Measurements from ENCODE around the gene ZSCAN5B.
"Not testable (repeated sequence)": the region's sequence is repeated elsewhere in the genome, so short reads cannot be mapped to it uniquely, and the experiment has no call there.

ZSCAN5B gene

GRCh38 chr19:56176310-56176709 is 21.3 kb downstream of the ZSCAN5B start:
- not testable (repeated sequence) for DNase-seq (ENCODE audit: low spot score)

DNA sequence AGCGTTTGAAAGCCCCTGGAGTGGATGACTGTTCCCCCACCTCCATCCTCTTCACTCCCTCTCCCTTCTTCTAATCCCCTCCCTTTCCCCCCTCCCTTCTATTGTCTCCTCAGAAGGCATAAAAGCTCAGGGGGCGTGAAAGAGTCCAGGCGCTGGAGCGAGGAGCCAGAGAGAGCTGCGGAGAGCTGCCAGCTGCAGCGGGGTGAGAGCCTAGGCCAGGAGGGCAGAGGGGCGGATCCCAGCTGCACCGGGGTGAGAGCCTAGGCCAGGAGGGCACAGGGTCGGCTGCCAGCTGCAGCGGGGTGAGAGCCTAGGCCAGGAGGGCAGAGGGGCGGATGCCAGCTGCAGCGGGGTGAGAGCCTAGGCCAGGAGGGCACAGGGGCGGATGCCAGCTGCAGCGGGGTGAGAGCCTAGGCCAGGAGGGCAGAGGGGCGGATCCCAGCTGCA is 21.7 kb downstream of the ZSCAN5B start, which contains the start of gene GALP:
Gene GALP, plus strand, starts transcription at position 148 of the 447 bp plus-strand sequence. CDS start 1,101 bp downstream, outside the sequence.
- not testable (repeated sequence) for DNase-seq (ENCODE audit: low spot score)

GRCh38 chr19:56174550-56174949 is 23.0 kb downstream of the ZSCAN5B start:
- no peak for DNase-seq (ENCODE audit: low spot score)

GRCh38 chr19:56174086-56174485 is 23.5 kb downstream of the ZSCAN5B start:
- no peak for DNase-seq (ENCODE audit: low spot score)

GRCh38 chr19:56170261-56170660 is 27.3 kb downstream of the ZSCAN5B start:
- no peak for DNase-seq (ENCODE audit: low spot score)

- DNase-seq (ENCODE audit: low spot score), result no peak
Observed at GRCh38 chr19:56167064-56167578, 30.5 kb downstream of the ZSCAN5B start.

DNA sequence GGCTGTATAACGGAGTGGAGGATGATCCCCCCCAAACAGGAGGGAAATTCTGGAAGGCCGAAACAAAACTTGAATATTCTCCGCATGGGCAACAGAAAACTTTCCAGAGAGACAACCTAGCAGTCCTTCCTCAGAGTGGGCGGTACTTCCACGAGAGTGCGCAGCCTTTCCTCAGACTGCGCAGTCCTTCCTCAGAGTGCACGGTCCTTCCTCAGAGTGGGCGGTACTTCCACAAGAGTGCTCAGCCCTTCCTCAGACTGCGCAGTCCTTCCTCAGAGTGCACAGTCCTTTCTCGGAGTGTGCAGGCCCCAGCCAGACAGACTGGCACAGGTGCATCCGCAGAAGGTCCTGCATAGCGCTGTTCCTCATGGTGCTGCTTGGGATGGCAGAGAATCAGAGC is 34.5 kb downstream of the ZSCAN5B start:
- DNase-seq (ENCODE audit: low spot score), result no peak

DNA sequence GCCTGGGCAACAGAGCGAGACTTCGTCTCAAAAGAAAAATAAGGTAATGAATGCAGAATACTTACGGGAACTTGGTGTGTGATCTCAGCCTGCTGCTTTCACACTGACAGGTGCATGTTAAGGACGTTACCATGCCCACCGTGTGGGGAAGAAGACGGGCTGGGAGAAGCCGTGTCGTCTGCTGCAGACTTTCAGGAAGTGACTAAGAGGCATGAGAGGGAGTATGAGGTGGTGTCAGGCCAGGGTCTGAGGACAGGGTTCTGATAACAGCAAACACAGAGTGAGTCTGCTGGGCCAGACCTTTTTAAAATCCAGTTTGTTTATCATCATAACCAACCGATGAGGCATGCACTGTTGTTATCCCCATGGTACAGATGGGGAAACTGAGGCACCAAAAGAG is 35.3 kb downstream of the ZSCAN5B start:
- DNase-seq (ENCODE audit: low spot score), result no peak

GRCh38 chr19:56161534-56161933 is 36.0 kb downstream of the ZSCAN5B start:
- DNase-seq (ENCODE audit: low spot score), result no peak

DNA sequence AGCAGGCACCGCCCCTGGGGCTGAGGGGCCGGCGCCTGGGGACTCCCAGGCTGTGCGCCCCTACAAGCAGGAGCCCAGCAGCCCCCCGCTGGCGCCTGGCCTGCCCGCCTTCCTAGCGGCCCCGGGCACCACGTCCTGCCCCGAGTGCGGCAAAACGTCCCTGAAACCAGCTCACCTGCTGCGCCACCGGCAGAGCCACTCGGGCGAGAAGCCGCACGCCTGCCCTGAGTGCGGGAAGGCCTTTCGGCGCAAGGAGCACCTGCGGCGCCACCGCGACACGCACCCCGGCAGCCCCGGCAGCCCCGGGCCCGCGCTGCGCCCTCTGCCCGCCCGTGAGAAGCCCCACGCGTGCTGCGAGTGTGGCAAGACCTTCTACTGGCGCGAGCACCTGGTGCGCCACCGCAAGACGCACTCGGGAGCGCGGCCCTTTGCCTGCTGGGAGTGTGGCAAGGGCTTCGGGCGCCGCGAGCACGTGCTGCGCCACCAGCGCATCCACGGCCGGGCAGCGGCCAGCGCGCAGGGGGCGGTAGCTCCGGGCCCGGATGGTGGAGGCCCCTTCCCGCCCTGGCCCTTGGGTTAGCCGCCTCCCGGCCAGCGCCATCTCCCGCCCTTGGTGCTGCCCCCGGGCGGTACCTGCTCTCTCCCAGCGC is 37.8 kb downstream of the ZSCAN5B start:
- no peak for DNase-seq (ENCODE audit: low spot score)

DNA sequence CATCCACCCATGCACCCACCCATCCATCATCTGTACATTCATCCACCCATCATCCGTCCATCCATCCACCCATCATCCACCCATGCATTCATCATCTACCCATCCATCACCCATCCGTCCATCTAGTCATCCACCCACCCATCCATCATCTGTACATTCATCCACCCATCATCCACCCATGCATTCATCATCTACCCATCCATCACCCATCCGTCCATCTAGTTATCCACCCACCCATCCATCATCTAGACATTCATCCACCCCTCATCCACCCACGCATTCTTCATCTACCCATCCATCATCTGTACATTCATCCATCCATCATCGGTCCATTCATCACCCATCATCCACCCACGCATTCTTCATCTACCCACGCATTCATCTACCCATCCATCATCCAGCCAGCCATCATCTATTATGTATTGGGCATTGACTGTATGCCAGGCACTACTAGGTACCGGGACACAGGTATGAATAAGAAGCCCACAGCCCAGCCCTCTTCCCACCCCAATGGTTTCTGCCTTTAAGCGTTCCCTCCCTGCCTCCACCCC is 38.5 kb downstream of the ZSCAN5B start:
- no peak for DNase-seq (ENCODE audit: low spot score)

DNA sequence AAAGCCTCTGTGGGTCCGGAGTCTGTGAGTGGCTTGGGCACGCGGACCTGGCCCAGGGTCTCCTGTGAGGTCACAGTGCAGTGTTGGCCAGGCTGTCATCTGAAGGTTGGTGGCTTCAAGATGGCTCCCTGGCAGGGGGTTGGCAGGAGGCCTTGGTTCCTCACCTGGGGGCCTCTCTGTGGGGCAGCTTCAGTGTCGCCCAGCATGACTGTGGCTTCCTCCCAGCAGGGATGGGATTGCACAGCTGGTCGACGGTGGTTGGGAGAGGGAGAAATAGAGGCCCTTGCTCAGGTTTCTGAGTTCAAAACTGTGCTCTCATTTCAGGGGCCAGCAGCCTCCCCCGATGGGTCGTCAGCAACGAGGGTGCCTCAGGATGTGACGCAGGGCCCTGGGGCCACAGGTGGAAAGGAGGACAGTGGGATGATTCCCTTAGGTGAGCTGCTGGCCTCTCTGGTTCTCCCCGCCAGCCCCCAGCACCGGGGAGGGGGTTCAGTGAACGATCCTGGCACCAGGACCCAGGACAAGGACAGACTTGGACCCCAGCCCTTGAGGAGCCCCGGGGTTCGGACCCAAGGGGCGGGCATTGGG is 39.3 kb downstream of the ZSCAN5B start:
- no peak for DNase-seq (ENCODE audit: low spot score)

- no peak for DNase-seq (ENCODE audit: low spot score)
Observed at GRCh38 chr19:56156768-56157167, 40.8 kb downstream of the ZSCAN5B start.

GRCh38 chr19:56155124-56155687 is 42.4 kb downstream of the ZSCAN5B start:
- no peak for DNase-seq (ENCODE audit: low spot score)

- no peak for DNase-seq (ENCODE audit: low spot score)
Observed at GRCh38 chr19:56153507-56153906, 44.1 kb downstream of the ZSCAN5B start.

DNA sequence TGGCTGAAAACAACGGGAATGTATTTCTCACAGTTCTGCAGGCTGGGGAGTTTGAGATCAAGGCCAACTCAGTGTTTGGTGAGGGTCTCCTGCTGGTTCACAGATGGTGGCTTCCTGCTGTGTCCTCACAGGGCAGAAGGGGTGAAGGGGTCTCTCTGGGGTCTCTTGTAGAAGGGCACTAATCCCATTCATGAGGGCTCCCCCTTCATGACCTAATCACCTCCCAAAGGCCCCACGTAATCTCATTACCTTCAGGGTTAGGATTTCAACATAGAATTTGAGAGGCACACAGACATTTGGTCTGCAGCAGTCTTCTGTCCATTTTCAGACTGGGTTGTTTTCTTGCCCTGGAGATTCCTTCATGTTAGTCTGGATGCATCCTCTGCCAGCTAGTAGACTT is 44.9 kb downstream of the ZSCAN5B start:
- DNase-seq (ENCODE audit: low spot score), result no peak

DNA sequence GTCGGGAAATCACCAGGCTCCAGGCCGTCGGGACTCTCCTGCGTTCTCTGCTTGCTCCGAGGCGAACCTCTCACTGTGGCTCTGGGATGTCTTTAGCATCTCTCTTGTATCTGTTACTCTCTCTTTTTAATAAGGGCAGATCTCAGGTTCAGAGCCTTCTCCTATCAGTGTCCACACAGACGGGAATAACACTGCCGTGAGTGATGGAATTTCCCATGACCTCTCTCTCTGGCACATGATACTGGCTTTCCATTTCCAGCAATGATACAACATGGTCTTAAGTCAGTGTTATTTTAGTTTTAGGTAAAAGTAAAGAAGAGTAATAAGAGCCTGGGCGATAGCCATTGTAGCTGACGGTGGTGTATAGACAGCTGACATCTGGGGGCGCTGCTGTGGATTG is 47.2 kb downstream of the ZSCAN5B start:
- DNase-seq (ENCODE audit: low spot score), result no peak

DNA sequence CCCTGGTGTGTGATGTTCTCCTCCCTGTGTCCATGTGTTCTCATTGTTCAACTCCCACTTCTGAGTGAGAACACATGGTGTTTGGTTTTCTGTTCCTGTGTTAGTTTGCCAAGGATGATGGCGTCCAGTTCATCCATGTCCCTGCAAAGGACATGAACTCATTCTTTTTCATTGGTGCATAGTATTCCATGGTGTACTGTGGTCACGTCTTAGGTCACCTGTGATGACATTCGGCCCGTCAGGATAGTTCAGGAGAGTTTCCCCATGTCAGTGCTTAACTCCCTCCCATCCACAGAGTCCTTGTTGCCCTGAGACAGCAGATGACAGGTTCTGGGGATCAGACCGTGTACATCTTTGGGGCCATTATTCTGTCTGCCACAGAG is 47.9 kb downstream of the ZSCAN5B start:
- no peak for DNase-seq (ENCODE audit: low spot score)

DNA sequence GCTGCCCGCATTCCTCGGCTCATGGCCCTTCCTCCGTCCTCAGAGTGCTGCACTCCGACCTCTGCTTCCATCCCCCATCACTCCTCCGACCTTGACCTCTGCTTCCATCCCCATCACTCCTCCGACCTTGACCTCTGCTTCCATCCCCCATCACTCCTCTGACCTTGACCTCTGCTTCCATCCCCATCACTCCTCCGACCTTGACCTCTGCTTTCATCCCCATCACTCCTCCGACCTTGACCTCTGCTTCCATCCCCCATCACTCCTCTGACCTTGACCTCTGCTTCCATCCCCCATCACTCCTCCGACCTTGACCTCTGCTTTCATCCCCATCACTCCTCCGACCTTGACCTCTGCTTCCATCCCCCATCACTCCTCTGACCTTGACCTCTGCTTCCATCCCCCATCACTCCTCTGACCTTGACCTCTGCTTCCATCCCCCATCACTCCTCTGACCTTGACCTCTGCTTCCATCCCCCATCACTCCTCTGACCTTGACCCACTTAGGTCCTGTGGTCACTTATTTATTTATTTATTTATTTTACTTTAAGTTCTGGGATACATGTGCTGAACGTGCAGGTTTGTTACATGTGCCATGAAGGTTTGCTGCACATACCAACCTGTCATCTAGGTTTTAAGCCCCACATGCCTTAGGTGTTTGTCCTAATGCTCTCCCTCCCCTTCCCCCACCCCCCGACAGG is 48.5 kb downstream of the ZSCAN5B start:
- DNase-seq (ENCODE audit: low spot score), result not testable (repeated sequence)

- no peak for DNase-seq (ENCODE audit: low spot score)
Observed at GRCh38 chr19:56148096-56148495, 49.5 kb downstream of the ZSCAN5B start.

DNA sequence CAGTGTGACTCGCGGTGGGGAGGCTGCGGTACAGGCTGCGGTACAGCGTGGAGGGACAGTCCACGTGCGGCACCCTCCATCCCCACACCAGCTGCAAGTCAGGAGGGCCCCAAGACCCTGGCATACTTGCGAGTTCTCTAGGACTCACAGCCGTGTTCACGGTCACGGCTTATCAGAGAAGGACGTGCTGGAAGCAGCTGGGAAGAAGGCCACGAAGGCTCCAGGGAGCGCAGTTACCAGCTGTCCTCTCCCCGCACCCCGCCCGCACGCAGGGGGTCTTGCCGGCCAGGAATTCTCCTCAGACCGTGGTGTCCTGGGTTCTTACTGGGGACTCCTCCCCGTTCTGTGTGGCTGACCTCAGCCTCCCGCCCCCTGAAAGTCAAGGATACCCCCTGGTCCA is 50.3 kb downstream of the ZSCAN5B start:
- DNase-seq (ENCODE audit: low spot score), result no peak

DNA sequence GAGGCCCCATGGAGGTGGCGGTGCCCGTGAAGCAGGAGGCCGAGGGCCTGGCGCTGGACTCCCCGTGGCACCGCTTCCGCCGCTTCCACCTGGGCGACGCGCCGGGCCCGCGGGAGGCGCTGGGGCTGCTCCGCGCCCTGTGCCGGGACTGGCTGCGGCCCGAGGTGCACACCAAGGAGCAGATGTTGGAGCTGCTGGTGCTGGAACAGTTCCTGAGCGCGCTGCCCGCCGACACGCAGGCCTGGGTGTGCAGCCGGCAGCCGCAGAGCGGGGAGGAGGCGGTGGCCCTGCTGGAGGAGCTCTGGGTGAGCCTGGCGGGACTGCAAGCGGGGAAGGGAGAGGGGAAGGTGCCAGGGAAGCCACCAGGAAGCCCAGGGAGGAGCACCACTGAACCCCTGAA is 50.7 kb downstream of the ZSCAN5B start:
- DNase-seq (ENCODE audit: low spot score), result no peak
